ENCODE results near the gene CDH4. TPM values are rescaled to one million over a fixed set of nuclear protein-coding genes. Genes with fewer than 3 reads are reported as not detected.

The CDH4 gene
- total RNA-seq, 2 donors from 2014 or later = 0.19 to 0.65 TPM

GRCh38 chr20:61565791-61566190 is 313.7 kb downstream of the CDH4 start:
- DNase-seq (ENCODE audit: low spot score) = no peak
- intact Hi-C loops (cut with DNase I) = no loop called here

DNA sequence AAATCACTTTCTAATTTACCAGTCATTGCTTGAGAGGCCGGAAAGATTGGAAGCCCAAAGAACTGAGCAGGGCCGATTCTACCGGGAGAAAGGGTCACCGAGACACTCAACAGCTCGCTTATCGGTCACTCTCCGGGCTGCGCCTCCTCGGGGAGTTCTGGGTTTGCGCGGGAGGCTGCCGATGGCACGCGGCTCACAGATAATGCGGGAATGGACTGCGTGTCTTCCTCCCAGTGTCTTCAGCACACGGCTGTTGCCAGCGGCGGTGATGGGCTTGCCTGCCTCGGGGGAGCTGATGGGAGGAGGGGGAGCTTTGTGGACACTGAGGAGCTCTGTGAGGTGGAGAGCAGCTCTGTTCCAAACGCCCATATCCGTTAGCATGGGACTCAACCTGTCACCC is 314.6 kb downstream of the CDH4 start:
- DNase-seq (ENCODE audit: low spot score) = no peak
- intact Hi-C loops (cut with DNase I) = no loop called here

DNA sequence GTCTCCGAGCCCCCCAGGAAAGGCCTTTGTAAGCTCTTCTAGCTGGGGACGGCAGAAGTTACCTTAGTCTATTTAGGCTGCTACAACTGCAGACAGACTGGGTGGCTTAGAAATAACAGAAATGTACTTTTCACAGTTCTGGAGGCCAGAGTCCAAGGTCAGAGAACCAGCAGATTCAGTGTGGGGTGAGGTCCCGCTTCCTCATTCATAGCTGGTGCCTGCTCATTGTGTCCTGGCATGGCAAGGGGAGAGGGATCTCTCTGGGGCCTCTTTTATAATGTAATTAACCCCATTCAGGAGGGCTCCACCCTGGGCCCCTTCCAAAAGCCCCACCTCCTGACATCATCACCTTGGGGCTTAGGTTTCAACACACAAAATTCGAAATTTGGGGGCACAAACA is 315.1 kb downstream of the CDH4 start:
- intact Hi-C loops (cut with DNase I) = no loop called here
- no peak for DNase-seq (ENCODE audit: low spot score)

- intact Hi-C loops (cut with DNase I) = no loop called here
- no peak for DNase-seq (ENCODE audit: low spot score)
Observed at GRCh38 chr20:61569825-61570224, 317.8 kb downstream of the CDH4 start.

DNA sequence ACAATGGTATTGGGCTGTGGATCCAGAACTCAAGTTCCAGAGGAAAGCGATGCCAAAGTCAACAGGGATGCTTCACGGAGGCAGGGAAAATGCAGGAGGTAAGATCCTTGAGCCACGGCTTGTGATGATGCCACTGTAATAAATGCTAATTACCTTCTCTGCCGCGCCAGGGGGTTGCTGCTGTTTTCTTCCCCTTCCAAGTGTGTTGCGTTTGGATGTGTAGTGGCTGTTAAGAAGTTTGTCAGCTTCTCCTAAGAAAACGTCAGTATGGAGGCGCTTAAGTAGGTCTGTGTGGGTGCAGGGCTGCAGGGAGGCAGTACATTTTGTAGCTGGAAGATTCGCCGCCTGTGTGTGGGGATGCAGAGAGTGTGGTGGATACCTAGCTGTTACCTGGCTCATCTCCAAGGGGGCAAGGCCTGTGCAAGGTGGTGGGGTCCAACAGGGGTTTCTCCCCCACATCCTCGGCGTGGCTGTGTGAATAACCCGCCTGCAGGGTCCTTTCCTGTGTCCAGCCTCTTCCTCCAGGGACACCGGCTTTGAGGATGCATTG is 318.7 kb downstream of the CDH4 start:
- DNase-seq (ENCODE audit: low spot score) = no peak
- intact Hi-C loops (cut with DNase I) = no loop called here

DNA sequence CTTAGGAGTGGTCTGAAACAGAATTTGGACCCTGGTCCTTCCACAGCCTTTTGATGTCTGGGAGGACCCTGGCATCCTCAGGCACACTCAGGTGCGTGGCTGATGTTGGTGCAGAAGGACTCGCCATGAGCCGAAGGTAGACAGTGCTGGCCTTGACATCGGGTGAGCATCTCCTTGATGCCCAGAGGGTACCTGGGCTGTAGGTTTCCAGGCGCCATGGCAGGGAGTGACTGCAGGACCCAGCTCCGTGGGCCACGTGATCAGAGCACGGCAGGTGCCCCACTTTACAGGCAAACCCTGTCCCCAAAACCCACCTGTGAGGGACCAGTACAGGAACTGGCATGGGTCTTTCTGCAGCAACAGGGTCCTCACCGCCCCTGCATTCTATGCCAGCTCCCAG is 319.2 kb downstream of the CDH4 start:
- intact Hi-C loops (cut with DNase I) = no loop called here
- no peak for DNase-seq (ENCODE audit: low spot score)

GRCh38 chr20:61571916-61572711 is 320.1 kb downstream of the CDH4 start:
- no peak for DNase-seq (ENCODE audit: low spot score)
- intact Hi-C loops (cut with DNase I) = no loop called here

DNA sequence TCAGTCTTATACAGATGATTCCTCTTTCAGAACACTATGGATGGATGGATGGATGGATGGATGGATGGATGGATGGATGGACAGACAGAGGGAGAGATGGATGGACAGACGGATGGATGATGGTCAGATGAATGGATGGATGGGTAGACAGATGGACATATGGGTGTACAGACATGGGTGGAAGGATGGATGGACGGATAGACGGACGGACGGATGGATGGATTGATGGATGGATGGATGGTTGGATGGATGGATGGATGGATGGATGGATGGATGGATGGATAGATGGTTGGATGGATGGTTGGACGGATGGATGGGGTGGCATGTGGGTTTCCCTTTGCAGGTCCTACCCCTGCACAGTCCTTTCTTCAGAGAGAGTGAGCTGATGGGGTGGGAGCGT is 320.7 kb downstream of the CDH4 start:
- DNase-seq (ENCODE audit: low spot score) = no peak
- intact Hi-C loops (cut with DNase I) = no loop called here

GRCh38 chr20:61573415-61574305 is 321.6 kb downstream of the CDH4 start:
- no peak for DNase-seq (ENCODE audit: low spot score)

DNA sequence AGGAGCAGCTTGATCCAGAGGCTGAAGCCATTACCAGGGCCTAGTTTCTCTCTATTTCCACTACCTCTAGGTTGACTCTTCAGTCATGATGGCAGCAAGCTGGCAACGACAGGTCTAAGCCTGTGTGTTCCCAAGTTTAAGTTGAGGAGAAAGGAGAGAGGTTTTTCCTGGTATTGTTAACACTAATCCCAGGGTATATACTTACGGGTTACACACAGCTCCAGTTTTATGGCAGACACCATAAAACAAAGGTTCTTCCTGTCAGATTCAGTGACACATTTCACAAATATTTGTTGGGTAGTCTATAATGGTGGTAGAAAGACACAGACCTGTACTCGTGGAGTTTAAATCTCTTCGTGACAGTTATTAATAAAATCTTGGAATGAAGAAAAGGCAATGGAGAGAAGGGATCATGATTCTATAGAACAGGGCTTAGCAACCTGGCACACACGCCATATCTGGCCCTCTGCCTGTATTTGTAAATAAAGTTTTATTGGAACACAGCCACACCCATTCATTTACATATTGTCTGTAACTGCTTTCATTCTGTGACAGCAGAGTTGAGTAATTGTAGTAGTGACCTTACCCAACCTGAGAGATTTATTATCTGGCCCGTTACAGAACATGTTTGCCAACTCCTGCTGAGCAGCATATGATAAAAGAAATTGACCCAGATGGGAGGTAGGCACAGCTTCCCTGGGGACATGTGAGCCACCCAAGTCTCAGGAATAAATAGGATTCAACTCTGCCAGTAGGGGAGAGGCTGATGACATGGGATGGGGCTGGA is 323.3 kb downstream of the CDH4 start:
- intact Hi-C loops (cut with DNase I) = no loop called here
- DNase-seq (ENCODE audit: low spot score) = no peak

More at GRCh38 chr20:61573415-61574305, 321.6 kb downstream of the CDH4 start:
- intact Hi-C loops (cut with DNase I) = no loop called here

DNA sequence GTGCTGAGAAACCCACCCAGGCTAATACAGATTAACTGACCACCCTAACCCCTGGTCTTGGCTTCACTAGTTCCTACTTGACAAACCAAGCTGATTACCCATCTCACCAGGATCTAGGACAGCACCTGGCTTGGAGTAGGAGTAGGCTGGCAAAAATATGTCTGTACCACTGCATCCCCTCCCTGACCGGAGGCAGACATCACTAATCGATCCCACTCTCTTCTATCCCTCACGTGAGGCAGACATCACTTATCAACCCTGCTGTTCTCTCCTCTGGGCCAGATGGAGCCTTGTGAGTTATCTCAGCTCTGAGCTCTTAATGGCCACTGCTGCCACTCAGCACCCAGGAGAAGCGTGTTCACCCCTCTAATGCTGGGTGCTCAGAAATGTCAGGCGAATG is 324.3 kb downstream of the CDH4 start:
- DNase-seq (ENCODE audit: low spot score) = no peak
- intact Hi-C loops (cut with DNase I) = no loop called here

- no peak for DNase-seq (ENCODE audit: low spot score)
- intact Hi-C loops (cut with DNase I) = no loop called here
Observed at GRCh38 chr20:61577065-61577464, 325.0 kb downstream of the CDH4 start.

GRCh38 chr20:61579908-61580307 is 327.8 kb downstream of the CDH4 start:
- intact Hi-C loops (cut with DNase I) = loop anchor here in 1 of 2 donors (5.0 kb wide), 1 partner anchor 1192 kb away; no protein-coding TSS in a partner anchor
- DNase-seq (ENCODE audit: low spot score) = no peak

DNA sequence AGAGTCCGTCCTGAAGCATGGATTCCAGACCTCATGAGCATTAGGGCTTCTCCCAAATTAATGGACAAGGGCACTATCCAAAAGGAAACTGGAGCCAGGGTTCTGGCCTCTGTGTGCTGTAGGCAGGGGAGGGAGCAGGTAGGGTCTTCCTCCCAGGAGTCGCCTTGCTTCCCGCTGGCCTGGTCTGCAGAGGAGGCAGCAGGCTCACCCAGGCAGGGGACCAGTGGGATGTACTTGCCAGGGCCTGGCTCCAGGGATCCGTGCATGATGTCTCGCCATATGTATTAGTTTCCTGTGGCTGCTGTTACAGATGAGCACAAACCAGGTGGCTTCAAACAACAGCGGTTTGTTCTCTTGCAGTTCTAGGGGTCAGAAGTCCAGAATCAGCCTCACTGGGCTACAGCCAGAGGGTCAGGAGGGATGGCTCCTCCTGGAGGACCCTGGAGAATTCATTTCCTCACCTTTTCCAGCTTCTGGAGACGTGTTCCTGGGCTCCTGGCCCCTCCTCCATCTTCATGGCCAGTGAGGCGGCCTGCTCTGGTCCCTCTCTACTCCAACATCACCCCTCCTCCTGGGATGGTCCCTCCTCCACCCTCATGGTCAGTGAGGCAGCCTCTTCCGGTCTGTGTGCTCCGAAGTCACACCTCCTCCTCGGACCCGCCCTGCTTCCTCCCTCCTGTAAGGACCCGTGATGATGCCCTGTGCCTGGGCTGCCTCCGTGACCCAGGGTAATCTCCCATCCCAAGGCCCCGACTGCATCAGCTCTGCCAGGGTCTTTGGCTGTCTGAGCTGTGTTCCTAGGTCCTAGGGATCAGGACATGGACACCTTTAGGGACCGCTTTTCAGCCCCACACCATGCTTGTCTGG is 329.1 kb downstream of the CDH4 start:
- no peak for DNase-seq (ENCODE audit: low spot score)
- intact Hi-C loops (cut with DNase I) = loop anchor here in 1 of 2 donors (5.0 kb wide), 1 partner anchor 1191 kb away; no protein-coding TSS in a partner anchor

DNA sequence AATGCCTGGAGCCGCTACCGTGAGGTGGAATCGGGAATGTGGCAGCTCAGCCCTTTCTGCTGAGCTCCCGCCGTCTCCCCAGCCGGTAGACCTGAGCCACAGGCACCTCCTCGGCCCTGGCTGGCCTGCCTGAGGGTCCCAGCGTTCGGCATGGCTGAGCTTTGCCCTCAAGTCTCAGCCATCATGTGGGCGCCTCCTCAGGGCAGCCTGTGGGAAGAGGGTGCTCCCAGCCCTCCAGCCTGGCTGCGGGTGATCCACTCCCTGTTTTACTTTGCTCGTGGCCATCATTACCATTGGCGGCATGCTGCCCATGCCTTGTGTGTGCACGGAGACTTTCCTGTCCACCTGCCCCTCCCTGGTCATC is 329.7 kb downstream of the CDH4 start:
- no peak for DNase-seq (ENCODE audit: low spot score)
- intact Hi-C loops (cut with DNase I) = loop anchor here in 1 of 2 donors (5.0 kb wide), 1 partner anchor 1190 kb away; no protein-coding TSS in a partner anchor

- DNase-seq (ENCODE audit: low spot score) = no peak
- intact Hi-C loops (cut with DNase I) = loop anchor here in 1 of 2 donors (5.0 kb wide), 1 partner anchor 1190 kb away; no protein-coding TSS in a partner anchor
Observed at GRCh38 chr20:61582196-61582923, 330.3 kb downstream of the CDH4 start.

DNA sequence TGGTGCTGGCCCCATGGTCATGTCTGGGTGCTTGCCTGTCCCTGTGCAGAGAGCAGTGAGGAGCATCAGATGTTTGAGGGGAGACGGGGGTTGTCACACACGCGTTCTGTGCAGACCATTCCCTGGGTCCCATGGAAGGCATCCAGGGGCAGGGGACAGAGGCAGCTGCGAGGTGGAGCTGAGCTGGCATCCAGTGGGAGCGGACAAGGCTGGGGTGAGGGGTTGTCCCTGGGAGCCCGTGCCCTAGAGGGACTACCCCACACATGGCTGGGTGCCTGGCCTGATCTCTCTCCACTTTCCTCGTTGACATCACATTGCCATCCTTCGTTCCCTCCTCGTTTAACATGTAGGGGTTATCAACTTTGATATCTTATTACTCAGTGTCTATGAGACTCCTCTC is 331.3 kb downstream of the CDH4 start:
- intact Hi-C loops (cut with DNase I) = loop anchor here in 1 of 2 donors (5.0 kb wide), 1 partner anchor 1189 kb away; no protein-coding TSS in a partner anchor
- DNase-seq (ENCODE audit: low spot score) = no peak

Measured in posterior vena cava (tissue), 2 donors.